Measurements from ENCODE around the gene ADARB2. TPM values are rescaled to one million over a fixed set of nuclear protein-coding genes. Genes with fewer than 3 reads are reported as not detected.

ADARB2 gene
- total and polyA plus RNA-seq, 2 experiments from 2014 or later, result 2.0 to 5.0 TPM

GRCh38 chr10:1151076-1152033 is 586.0 kb downstream of the ADARB2 start:
- Histone ChIP-seq H3K4me2 (no peak overlapping the region), H3K27me3 (ENCODE audit: insufficient read depth) (no peaks in the 10 kb centered on the region), H3K4me1 (ENCODE audit: insufficient read depth) (no peaks in the 10 kb centered on the region), H3K4me3 (no peak overlapping the region), H3K36me3 (ENCODE audit: insufficient read depth) (no peaks in the 10 kb centered on the region), H3K79me2 (replicated peaks; ENCODE audit: insufficient read depth) (no peaks in the 10 kb centered on the region), H3K27ac (ENCODE audit: low read depth) (no peak overlapping the region), H3F3A (replicated peaks; ENCODE audit: low read depth) (no peaks in the 10 kb centered on the region), H3K9me2 (ENCODE audit: insufficient read depth) (no peaks in the 10 kb centered on the region), H2AFZ (no peak overlapping the region), H4K20me1 (replicated peaks; ENCODE audit: insufficient read depth) (no peaks in the 10 kb centered on the region)
- H3K27ac Mint-ChIP-seq, result no peak overlapping the region
- TF ChIP-seq EZH2phosphoT487 (IDR thresholded peaks at IDR 0.05; ENCODE audit: unreplicated experiment), result no peak
- no peak for TF ChIP-seq ETS1 (IDR thresholded peaks at IDR 0.05)
- TF ChIP-seq ZNF462 (CRISPR knock-in tag; IDR thresholded peaks at IDR 0.05), result no peak
- no peak for TF ChIP-seq ZNF331 (CRISPR knock-in tag; IDR thresholded peaks at IDR 0.05; ENCODE audit: low read depth)
- TF ChIP-seq NANOG (IDR thresholded peaks at IDR 0.05; ENCODE audit: borderline replicate concordance), result no peak
- TF ChIP-seq REST (IDR thresholded peaks at IDR 0.05; ENCODE audit: unreplicated experiment), result no peak
- TF ChIP-seq CREB1 (CRISPR knock-in tag; IDR thresholded peaks at IDR 0.05; ENCODE audit: low read depth), result no peak
- no peak for TF ChIP-seq STAT1 (IDR thresholded peaks at IDR 0.05; ENCODE audit: unreplicated experiment)
- TF ChIP-seq EZH2 (IDR thresholded peaks at IDR 0.05; ENCODE audit: low read depth, unreplicated experiment), result no peak
- no peak for TF ChIP-seq ZNF114 (CRISPR knock-in tag; IDR thresholded peaks at IDR 0.05)
- no peak for TF ChIP-seq CTCF (conservative IDR thresholded peaks at IDR 0.05; ENCODE audit: low read depth in 2 of 2)
- no peak for TF ChIP-seq JUNB (IDR thresholded peaks at IDR 0.05; ENCODE audit: unreplicated experiment)
- no peak for TF ChIP-seq POLR2AphosphoS5 (IDR thresholded peaks at IDR 0.05; ENCODE audit: low read depth)
- H3K9me3 Mint-ChIP-seq, result peaks cover 10% of the 10 kb centered on the region
- DNase-seq (ENCODE audit: low spot score) (no peak), ATAC-seq (no peak)
- peaks cover 10% of the 10 kb centered on the region for H3K27me3 Mint-ChIP-seq (ENCODE audit: insufficient read depth, low read depth, poor library complexity)
- peaks cover 7% of the 10 kb centered on the region; the same call in 2 of the 3 replicates for H3K4me1 Mint-ChIP-seq
- peaks cover 4% of the 10 kb centered on the region; the same call in 1 of the 3 replicates for H3K36me3 Mint-ChIP-seq (ENCODE audit: low read depth)
- no peak overlapping the region for H3K4me3 Mint-ChIP-seq
